NCI-H1436 treated with DMSO at 0.1 percent for 48 hours (cell line): ENCODE measurements around the gene RABGEF1.
"Not testable (repeated sequence)": the region's sequence is repeated elsewhere in the genome, so short reads cannot be mapped to it uniquely, and the experiment has no call there.

Experiments
- DNase-seq: peaks from one replicate; lab custom pipeline; 2025; lab: John Stamatoyannopoulos, UW

Gene RABGEF1

GRCh38 chr7:66765322-66766025, 24.9 kb downstream of the RABGEF1 start:
- DNase-seq: not testable (repeated sequence)

GRCh38 chr7:66766041-66766440, 25.5 kb downstream of the RABGEF1 start:
- no peak for DNase-seq

GRCh38 chr7:66767486-66767885, 27.0 kb downstream of the RABGEF1 start:
- not testable (repeated sequence) for DNase-seq

GRCh38 chr7:66768865-66769832, 28.6 kb downstream of the RABGEF1 start:
- no peak for DNase-seq

GRCh38 chr7:66769833-66770512, 29.4 kb downstream of the RABGEF1 start:
- no peak for DNase-seq

GRCh38 chr7:66771795-66772194, 31.3 kb downstream of the RABGEF1 start:
- no peak for DNase-seq

GRCh38 chr7:66773744-66774143, 33.2 kb downstream of the RABGEF1 start:
- DNase-seq: not testable (repeated sequence)

GRCh38 chr7:66776383-66776782, 35.9 kb downstream of the RABGEF1 start:
- not testable (repeated sequence) for DNase-seq

GRCh38 chr7:66776800-66777442, 36.4 kb downstream of the RABGEF1 start:
- no peak for DNase-seq

GRCh38 chr7:66778201-66778600, 37.7 kb downstream of the RABGEF1 start:
- DNase-seq: no peak

- no peak for DNase-seq
These were observed 39.3 kb downstream of the RABGEF1 start for GRCh38 chr7:66779669-66780409.

GRCh38 chr7:66781408-66782090, 41.0 kb downstream of the RABGEF1 start:
- no peak for DNase-seq

- not testable (repeated sequence) for DNase-seq
These were observed 42.3 kb downstream of the RABGEF1 start for GRCh38 chr7:66782875-66783274.

GRCh38 chr7:66783887-66784595, 43.5 kb downstream of the RABGEF1 start:
- DNase-seq: not testable (repeated sequence)

- DNase-seq: no peak
These were observed 49.7 kb downstream of the RABGEF1 start for GRCh38 chr7:66790196-66790595.

GRCh38 chr7:66790725-66791124, 50.2 kb downstream of the RABGEF1 start:
- no peak for DNase-seq

- no peak for DNase-seq
These were observed 60.1 kb downstream of the RABGEF1 start for GRCh38 chr7:66800591-66800990.

- no peak for DNase-seq
These were observed 63.5 kb downstream of the RABGEF1 start for GRCh38 chr7:66804001-66804400.

GRCh38 chr7:66807736-66808135, 67.2 kb downstream of the RABGEF1 start:
- no peak for DNase-seq

- DNase-seq: no peak
These were observed 70.2 kb downstream of the RABGEF1 start for GRCh38 chr7:66810716-66811115.
